ENCODE data around the gene RPL37A. TPM values are rescaled to one million over a fixed set of nuclear protein-coding genes. Genes with fewer than 3 reads are reported as not detected.

RPL37A gene
- total and polyA plus RNA-seq, 2 of the 4 experiments (the other 2 are of a cell fraction): 341 to 1,572 TPM

GRCh38 chr2:216516730-216517350, 18.2 kb downstream of the RPL37A start:
- no peak overlapping the region for H2AK5ac ChIP-seq (ENCODE audit: low read depth, low read length)
- no peaks in the 10 kb centered on the region for H3K36me3 ChIP-seq (ENCODE audit: control insufficient read depth, insufficient read depth, low read length)
- H3K4ac ChIP-seq (ENCODE audit: low read depth, low read length): no peak overlapping the region
- dilution Hi-C loops (cut with HindIII; ENCODE audit: low sequenced_read_pairs, unreplicated experiment): loop anchor here (25.0 kb wide), 2 partner anchors 145 to 995 kb away; no protein-coding TSS in a partner anchor
- H4K20me1 ChIP-seq (ENCODE audit: insufficient read depth, low read length): no peaks in the 10 kb centered on the region
- in situ Hi-C loops (cut with MboI; ENCODE audit: low sequenced_read_pairs): loop anchor here (5.0 to 25.0 kb wide), 4 partner anchors 150 to 1238 kb away; no protein-coding TSS in a partner anchor
- peak; percentile 74 for DNase-seq
- H3K4me2 ChIP-seq (ENCODE audit: low read depth, low read length): no peak overlapping the region
- ChIA-PET POLR2A (ENCODE audit: unreplicated experiment) (no interaction called here), CTCF (interaction anchor here (0.6 to 6.0 kb wide), 4 partner anchors 141 to 295 kb away, joined by 3 to 88 read pairs (median 4); no protein-coding TSS in a partner anchor)
- no peak overlapping the region for H2BK120ac ChIP-seq (ENCODE audit: low read depth, low read length)
- H3K14ac ChIP-seq (replicated peaks; ENCODE audit: low read depth, low read length): no peak overlapping the region
- no peaks in the 10 kb centered on the region for H3K27me3 ChIP-seq (ENCODE audit: control insufficient read depth, insufficient read depth, low read length)
- H2AK9ac ChIP-seq (replicated peaks; ENCODE audit: low read depth, low read length, poor library complexity): no peak overlapping the region
- H3K4me3 ChIP-seq (ENCODE audit: insufficient read depth, low read depth, low read length): no peak overlapping the region
- H3K56ac ChIP-seq (ENCODE audit: extremely low read depth, insufficient read depth, low read length): no peak overlapping the region
- peaks cover 8% of the 10 kb centered on the region for H3K9me1 ChIP-seq (ENCODE audit: insufficient read depth, low read length)
- no peak overlapping the region for H4K91ac ChIP-seq (ENCODE audit: insufficient read depth, low read depth, low read length)
- peak; percentile 73 for ATAC-seq (ENCODE audit: low read depth)
- H3K23ac ChIP-seq (ENCODE audit: low read depth, low read length): no peak overlapping the region
- no peaks in the 10 kb centered on the region for H3K79me1 ChIP-seq (ENCODE audit: low read depth in 1 of 2, low read length in 2 of 2)
- H3K4me1 ChIP-seq (ENCODE audit: control insufficient read depth, insufficient read depth, low read length): peaks cover 7% of the 10 kb centered on the region
- no peak overlapping the region for H2BK5ac ChIP-seq (ENCODE audit: low read depth, low read length, poor library complexity, severe bottlenecking)
- no CpG with 5 or more reads among the region's 2 CpGs for WGBS, 2 experiments (ENCODE audit: extremely low coverage in 2 of 2, insufficient read length in 1 of 2)
- intact Hi-C loops (cut with micrococcal nuclease): loop anchor here (1.0 to 5.0 kb wide), 3 partner anchors 149 to 1240 kb away; no protein-coding TSS in a partner anchor
- no peaks in the 10 kb centered on the region for H3K9me3 ChIP-seq (ENCODE audit: control insufficient read depth, insufficient read depth, low read length)
- H3K18ac ChIP-seq (ENCODE audit: low read depth, low read length): no peak overlapping the region
- no peak overlapping the region for H4K8ac ChIP-seq (ENCODE audit: low read depth in 2 of 2, low read length in 2 of 2)
- H2BK20ac ChIP-seq (ENCODE audit: low read depth, low read length): no peak overlapping the region
- BruUV-seq (replicated peaks): no TSS peak
- H3K9ac ChIP-seq (ENCODE audit: low read depth, low read length): no peak overlapping the region
- no peak overlapping the region for H4K5ac ChIP-seq (ENCODE audit: low read depth, low read length)
- no peak overlapping the region for H2AFZ ChIP-seq (replicated peaks; ENCODE audit: low read length, poor library complexity)
- no peak overlapping the region for H2BK15ac ChIP-seq (ENCODE audit: low read depth, low read length)
- no peak overlapping the region for H3K27ac ChIP-seq (ENCODE audit: insufficient read depth, low read length)
- TF ChIP-seq CEBPB (IDR thresholded peaks at IDR 0.05; ENCODE audit: low read depth, low read length) (no peak), SMC3 (IDR thresholded peaks at IDR 0.05; ENCODE audit: low read depth, low read length) (peak; percentile 98), MAFK (IDR thresholded peaks at IDR 0.05; ENCODE audit: low read depth, low read length) (no peak), USF2 (IDR thresholded peaks at IDR 0.05; ENCODE audit: low read depth, low read length) (no peak), RCOR1 (IDR thresholded peaks at IDR 0.05; ENCODE audit: insufficient replicate concordance, low read length) (no peak), ELK1 (IDR thresholded peaks at IDR 0.05; ENCODE audit: borderline replicate concordance, low read depth, low read length) (no peak), MXI1 (IDR thresholded peaks at IDR 0.05; ENCODE audit: borderline replicate concordance, low read depth, low read length) (no peak), RFX5 (IDR thresholded peaks at IDR 0.05; ENCODE audit: low read depth, low read length) (no peak), POLR2A (IDR thresholded peaks at IDR 0.05; ENCODE audit: low read depth, low read length) (peak; percentile 59; the same call in 1 of the 2 replicates), BHLHE40 (IDR thresholded peaks at IDR 0.05; ENCODE audit: low read depth, low read length) (no peak), RAD21 (IDR thresholded peaks at IDR 0.05; ENCODE audit: low read length) (peak; percentile 99), NFE2L2 (IDR thresholded peaks at IDR 0.05; ENCODE audit: low read depth, low read length) (no peak), FOS (IDR thresholded peaks at IDR 0.05; ENCODE audit: low read depth, low read length) (no peak), CHD1 (IDR thresholded peaks at IDR 0.05; ENCODE audit: low read depth, low read length) (no peak), MAZ (IDR thresholded peaks at IDR 0.05; ENCODE audit: borderline replicate concordance, low read depth, low read length) (no peak)

Measured in IMR-90 (cell line).